A549 treated with Hydrocortisone at 1 μM for 4 hours (cell line): Measurements from ENCODE around the gene ELOF1. TPM values are rescaled to one million over a fixed set of nuclear protein-coding genes. Genes with fewer than 3 reads are reported as not detected.

ENCODE experiments used
- total RNA-seq: library from RNA; stranded (reverse); fragments of 200-300 nt; extraction: Qiagen RNA extraction; gene quantifications from 5 replicates; pipeline ENCODE4 v1.2.3, GENCODE V29; 2022

ELOF1 gene
- 85.6 to 112 TPM (median 95.1 TPM) in 5 replicates for total RNA-seq

GRCh38 chr19:11558881-11559828 is at the start of gene ELOF1:
Gene ELOF1 (minus strand): TSS chr19:11559230. CDS start chr19:11554347, 4,883 bp downstream.

GRCh38 chr19:11597202-11598102 is 38.4 kb upstream of the ELOF1 start, which contains the start of gene ZNF627:
Gene ZNF627 (plus strand): TSS chr19:11597483. CDS start chr19:11597628, 145 bp downstream.

GRCh38 chr19:11577451-11578257 is 18.6 kb upstream of the ELOF1 start, which contains the start of gene ACP5:
Gene ACP5 (minus strand): TSS chr19:11577645. CDS start chr19:11577317, 328 bp downstream.

GRCh38 chr19:11538232-11539036 is 20.6 kb downstream of the ELOF1 start, which contains the start of gene CNN1:
Gene CNN1 (plus strand): TSS chr19:11538851. CDS start chr19:11538928, 77 bp downstream.

DNA sequence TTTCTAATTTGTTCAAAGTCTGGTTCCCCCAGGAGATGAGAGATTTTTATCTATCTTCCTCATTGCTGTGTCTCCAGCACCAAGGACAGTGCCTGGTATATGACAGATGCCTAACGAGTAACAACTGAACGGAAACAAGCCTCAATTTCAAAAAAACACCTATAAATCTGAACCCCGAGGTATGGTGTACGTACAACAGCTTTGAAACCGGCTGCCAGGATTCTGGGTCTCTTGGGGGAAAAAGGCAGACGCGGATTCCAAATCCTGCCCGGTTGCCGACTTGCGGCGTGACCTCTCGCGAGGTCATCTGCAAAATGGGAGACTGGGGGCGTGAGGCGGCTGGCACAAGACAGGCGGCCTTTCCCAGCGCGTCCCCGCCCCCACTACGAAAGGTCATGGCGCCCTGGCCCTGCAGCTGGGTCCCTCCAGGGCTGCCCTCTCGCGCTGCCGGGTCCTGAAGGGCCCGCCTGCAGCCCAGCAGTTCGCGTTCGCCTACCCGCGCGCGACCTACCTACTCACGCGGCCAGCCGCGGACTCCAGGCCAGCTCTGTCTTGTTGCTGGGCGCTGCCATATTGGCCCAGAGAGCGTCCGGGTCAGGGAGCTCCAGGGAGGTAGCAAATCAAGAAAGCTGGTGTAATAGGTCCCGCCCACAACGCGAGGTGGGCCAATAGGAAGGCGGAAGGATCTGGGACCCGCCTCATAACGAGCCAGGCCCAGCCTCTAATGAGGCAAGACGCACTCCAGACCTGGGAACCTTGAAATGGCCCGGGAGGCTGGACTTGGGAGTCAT is 30.3 kb downstream of the ELOF1 start, which contains the start of gene ECSIT:
Gene ECSIT, minus strand, starts transcription at position 584 of the 791 bp plus-strand sequence. CDS start 9,964 bp downstream, outside the sequence.

DNA sequence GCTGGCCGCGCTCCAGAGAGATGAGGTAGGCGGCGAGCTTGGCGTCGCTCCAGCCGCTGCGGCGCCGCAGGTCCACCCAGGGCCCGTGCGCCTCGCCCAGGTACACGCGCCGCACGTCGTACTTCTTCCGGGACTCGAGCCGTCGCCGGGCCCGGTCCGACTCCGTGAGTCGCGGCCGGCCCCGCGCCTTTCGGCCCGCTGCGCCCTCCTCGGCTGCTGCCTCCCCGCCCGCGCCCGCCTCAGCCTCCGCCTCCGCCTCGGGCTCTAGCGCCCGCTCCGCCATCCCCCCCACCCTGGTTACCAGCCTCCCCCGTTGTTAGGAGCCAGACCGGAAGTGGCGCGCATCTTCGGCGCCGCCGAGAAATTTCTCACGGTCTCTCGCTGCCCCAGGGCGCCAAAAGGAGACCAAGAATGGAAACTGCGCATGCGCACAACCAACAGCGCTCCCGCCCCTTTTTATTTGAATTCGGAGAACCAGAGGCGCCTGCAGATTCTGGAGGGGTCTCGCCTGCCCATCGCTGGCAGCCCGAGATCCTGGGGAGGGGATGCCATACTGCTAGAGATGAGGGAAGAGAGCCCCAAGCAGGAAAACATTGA is 53.4 kb downstream of the ELOF1 start, which contains the start of gene ZNF653:
Gene ZNF653, minus strand, starts transcription at position 336 of the 597 bp plus-strand sequence. Its CDS starts 53 bp downstream, at position 283.

Other genes starting within 250 kb of the ELOF1 start
- gene RAB3D, start 219.6 kb downstream of the ELOF1 start, total RNA-seq = 2.8 to 6.0 TPM (median 3.8 TPM) in 5 replicates
- 88.3 to 128 TPM (median 107 TPM) in 5 replicates for gene TMEM205, start 213.0 kb downstream of the ELOF1 start, total RNA-seq
- 3.6 to 4.9 TPM (median 4.6 TPM) in 5 replicates for gene CCDC159, start 212.7 kb downstream of the ELOF1 start, total RNA-seq
- gene PLPPR2, start 203.8 kb downstream of the ELOF1 start, total RNA-seq = 7.5 to 9.7 TPM (median 8.9 TPM) in 5 replicates
- gene SWSAP1, start 184.6 kb downstream of the ELOF1 start, total RNA-seq = 1.3 to 2.4 TPM (median 1.8 TPM) in 5 replicates
- 3.0 to 4.9 TPM (median 4.0 TPM) in 5 replicates for gene EPOR, start 174.9 kb downstream of the ELOF1 start, total RNA-seq
- gene RGL3, start 139.9 kb downstream of the ELOF1 start, total RNA-seq = 0.92 to 1.8 TPM (median 1.3 TPM) in 5 replicates
- gene ODAD3, start 124.1 kb downstream of the ELOF1 start, total RNA-seq = 0.92 to 2.2 TPM (median 1.0 TPM) in 5 replicates
- 242 to 279 TPM (median 253 TPM) in 5 replicates for gene PRKCSH, start 123.6 kb downstream of the ELOF1 start, total RNA-seq
- gene ELAVL3, start 78.2 kb downstream of the ELOF1 start, total RNA-seq = 0.07 to 0.38 TPM (median 0.22 TPM) in 5 replicates
- gene ZNF653, start 53.4 kb downstream of the ELOF1 start, total RNA-seq = 2.4 to 4.7 TPM (median 3.6 TPM) in 5 replicates
- 27.8 to 31.4 TPM (median 29.9 TPM) in 5 replicates for gene ECSIT, start 30.1 kb downstream of the ELOF1 start, total RNA-seq
- gene CNN1, start 20.4 kb downstream of the ELOF1 start, total RNA-seq = 0.20 to 0.46 TPM (median 0.35 TPM) in 5 replicates
- 0.15 to 0.33 TPM (median 0.26 TPM) in 4 of 5 replicates, not detected in the other for gene ACP5, start 18.4 kb upstream of the ELOF1 start, total RNA-seq
- 2.7 to 5.3 TPM (median 3.5 TPM) in 5 replicates for gene ZNF627, start 38.3 kb upstream of the ELOF1 start, total RNA-seq
- gene ZNF823, start 179.7 kb upstream of the ELOF1 start, total RNA-seq = 1.6 to 3.4 TPM (median 2.5 TPM) in 5 replicates
- 0.02 TPM in 1 of 5 replicates, not detected in the others for gene ZNF441, start 207.8 kb upstream of the ELOF1 start, total RNA-seq
- gene ZNF491, start 239.3 kb upstream of the ELOF1 start, total RNA-seq = not detected in 5 replicates